Body of pancreas (tissue), 4 donors: ENCODE results near the gene SMOC2. TPM values are rescaled to one million over a fixed set of nuclear protein-coding genes. Genes with fewer than 3 reads are reported as not detected.

ENCODE experiments used
- ATAC-seq: fragments of 150-250 bp; one replicate; pipeline ENCODE4 v1.9.1; 2016
- DNase-seq, 4 donors: peaks; one replicate each; pipeline ENCODE4 v3.0.0-alpha.2; 2019
- H3K27ac ChIP-seq, 4 donors: fragments of 200-600 bp; sonication (generic); 1 replicate in 3 of 4; 2 replicates in 1 of 4; pipeline versions ENCODE4 v1.5.1 to v1.6.1; 2016 to 2019; ENCODE audit warnings: mild to moderate bottlenecking in 1 of 4, mixed read lengths in 1 of 4, moderate library complexity in 1 of 4
- H3K27me3 ChIP-seq, 2 donors: fragments of 200-600 bp; sonication (generic); one replicate each; pipeline ENCODE4 v1.6.0; 2016; ENCODE audit warnings: mild to moderate bottlenecking in 1 of 2
- H3K36me3 ChIP-seq, 2 donors: fragments of 200-600 bp; sonication (generic); replicated peaks in 1 of 2; 2 replicates each; pipeline ENCODE4 v1.5.1; 2016; ENCODE audit warnings: low read depth in 2 of 2; ENCODE audit not compliant: insufficient read depth in 1 of 2
- H3K4me1 ChIP-seq: fragments of 200-600 bp; sonication (generic); one replicate; pipeline ENCODE4 v1.6.0; 2016
- H3K4me3 ChIP-seq, 2 donors: fragments of 200-600 bp; sonication (generic); 1 replicate in 1 of 2; 2 replicates in 1 of 2; pipeline ENCODE4 v1.5.1; 2016 to 2019
- H3K9me3 ChIP-seq, 3 donors: fragments of 200-600 bp; sonication (generic); 1 replicate in 2 of 3; 2 replicates in 1 of 3; pipeline ENCODE4 v1.5.1; 2016
- CTCF ChIP-seq, 7 experiments: fragments of 450-650 bp in 4 of 7; fragments of 200-600 bp in 3 of 7; sonication (generic) in 3 of 7; IDR thresholded peaks; one replicate each; pipeline ENCODE4 v1.5.1; 2016 to 2019; ENCODE audit warnings: antibody characterized with exemption in 7 of 7
- POLR2A ChIP-seq, 3 donors: fragments of 450-650 bp; IDR thresholded peaks; one replicate each; pipeline ENCODE4 v1.6.1; 2016; ENCODE audit warnings: antibody characterized with exemption in 3 of 3, mild to moderate bottlenecking in 2 of 3
- WGBS, 2 donors: methylation state at CpG; one replicate each; pipeline ENCODE4 v1.1.5; 2017; 5-methylcytosine and 5-hydroxymethylcytosine counted together
- intact Hi-C: fragments of 100-400 bp; cut with DNase I; formaldehyde crosslinking; loops from one replicate; pipeline ENCODE4 v1.15.1; 2023
- total RNA-seq, 2 donors: library from RNA; depleted of rRNA; stranded (reverse); fragments of >200 nt; gene quantifications; one replicate each; pipeline ENCODE4 v1.1.0, GENCODE V29; 2016

Gene SMOC2
- total RNA-seq, 2 donors from 2014 or later, result 22.7 to 31.4 TPM

GRCh38 chr6:168447700-168448099 lies 6.7 kb downstream of the SMOC2 start:
- Histone ChIP-seq H3K4me3 (no peak overlapping the region), H3K4me1 (no peaks in the 10 kb centered on the region), H3K9me3 (no peaks in the 10 kb centered on the region), H3K27ac (no peak overlapping the region), H3K27me3 (no peaks in the 10 kb centered on the region), H3K36me3 (no peaks in the 10 kb centered on the region)
- 46 to 62% methylated on average over 3 of the region's 3 CpGs for WGBS, 2 donors
- DNase-seq (no peak), ATAC-seq (no peak)
- TF ChIP-seq CTCF (IDR thresholded peaks at IDR 0.05), result no peak
- intact Hi-C loops, result no loop called here

- Histone ChIP-seq H3K27ac (no peak overlapping the region), H3K4me3 (no peak overlapping the region), H3K9me3 (no peaks in the 10 kb centered on the region), H3K27me3 (no peaks in the 10 kb centered on the region), H3K36me3 (no peaks in the 10 kb centered on the region), H3K4me1 (no peaks in the 10 kb centered on the region)
- WGBS, 2 donors, result 74 to 77% methylated on average over 11 of the region's 11 CpGs
- TF ChIP-seq CTCF (IDR thresholded peaks at IDR 0.05) (no peak), POLR2A (IDR thresholded peaks at IDR 0.05) (no peak)
- DNase-seq (no peak), ATAC-seq (no peak)
- intact Hi-C loops, result no loop called here
These were observed 7.4 kb downstream of the SMOC2 start for GRCh38 chr6:168448243-168448855.

GRCh38 chr6:168450917-168451316 lies 9.9 kb downstream of the SMOC2 start:
- Histone ChIP-seq H3K4me3 (no peak overlapping the region), H3K4me1 (no peaks in the 10 kb centered on the region), H3K27me3 (no peaks in the 10 kb centered on the region), H3K9me3 (no peaks in the 10 kb centered on the region), H3K36me3 (no peaks in the 10 kb centered on the region), H3K27ac (no peak overlapping the region)
- WGBS, 2 donors, result 70% methylated on average over 7 of the region's 7 CpGs
- intact Hi-C loops, result no loop called here
- DNase-seq (no peak), ATAC-seq (no peak)
- no peak for TF ChIP-seq CTCF (IDR thresholded peaks at IDR 0.05)
- TF ChIP-seq POLR2A (IDR thresholded peaks at IDR 0.05), result no peak

DNA sequence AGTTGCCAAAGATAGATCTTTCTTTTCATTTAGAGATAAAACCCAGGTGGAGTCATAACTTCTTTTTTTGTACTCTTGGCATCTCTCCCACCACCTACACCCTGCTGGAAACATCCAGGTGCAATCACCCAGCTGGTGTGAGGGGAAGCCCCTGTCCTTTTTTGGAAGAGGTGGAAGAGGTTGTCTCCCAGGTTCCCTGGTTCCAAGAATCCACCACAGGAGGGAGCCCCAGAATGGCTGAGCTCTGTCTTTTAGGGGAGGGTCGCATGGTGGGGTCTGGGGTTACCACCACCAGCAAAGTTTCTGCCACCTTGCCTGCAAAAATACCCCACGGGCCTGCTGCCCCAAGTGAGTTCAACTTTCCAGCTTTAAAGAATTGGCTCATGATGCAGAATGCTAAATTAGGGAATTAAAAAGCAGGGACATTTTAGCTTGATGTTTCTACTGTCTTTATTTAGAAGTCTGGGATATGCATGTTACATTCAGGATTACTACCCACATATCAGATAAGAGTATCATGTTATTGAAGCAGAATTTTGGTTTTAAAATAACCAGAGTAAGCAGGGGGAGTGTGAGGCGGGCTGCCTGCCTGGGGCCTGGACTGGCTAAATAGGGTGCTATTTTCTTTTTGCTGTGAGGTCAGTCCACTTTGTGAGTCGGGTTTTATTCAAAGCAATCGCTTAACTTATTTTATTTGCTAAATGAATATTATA lies 11.0 kb downstream of the SMOC2 start:
- Histone ChIP-seq H3K4me1 (no peaks in the 10 kb centered on the region), H3K9me3 (no peaks in the 10 kb centered on the region), H3K36me3 (no peaks in the 10 kb centered on the region), H3K27me3 (no peaks in the 10 kb centered on the region), H3K27ac (no peak overlapping the region), H3K4me3 (no peak overlapping the region)
- WGBS, 2 donors, result 59 to 62% methylated on average over 5 of the region's 5 CpGs
- DNase-seq (no peak), ATAC-seq (no peak)
- TF ChIP-seq POLR2A (IDR thresholded peaks at IDR 0.05) (no peak), CTCF (IDR thresholded peaks at IDR 0.05) (peak in 1 of 7 experiments; percentile 15)
- intact Hi-C loops, result no loop called here
